Fibroblast of pulmonary artery (primary cell): Measurements from ENCODE around the gene MCM8.

ENCODE experiments used
- DNase-seq: peaks from one replicate; pipeline ENCODE4 v3.0.0-alpha.2; 2010; ENCODE audit warnings: low read depth
- H3K4me3 ChIP-seq: replicated peaks from 2 replicates; pipeline ENCODE4 v1.5.1; 2011; ENCODE audit warnings: low read depth, mild to moderate bottlenecking, control low read depth, low read length, moderate library complexity
- CTCF ChIP-seq: IDR thresholded peaks from 2 replicates; pipeline ENCODE4 v1.5.1; 2011; ENCODE audit warnings: mild to moderate bottlenecking, control low read depth, low read length, inconsistent platforms; ENCODE audit errors: missing control alignments

The MCM8 gene

GRCh38 chr20:5991623-5992441, 41.4 kb downstream of the MCM8 start:
- peak; percentile 13 for DNase-seq
- TF ChIP-seq CTCF: no peak
- no peak overlapping the region for H3K4me3 ChIP-seq

GRCh38 chr20:5996765-5997164, 46.3 kb downstream of the MCM8 start:
- H3K4me3 ChIP-seq: no peak overlapping the region
- TF ChIP-seq CTCF: no peak
- DNase-seq: no peak

DNA sequence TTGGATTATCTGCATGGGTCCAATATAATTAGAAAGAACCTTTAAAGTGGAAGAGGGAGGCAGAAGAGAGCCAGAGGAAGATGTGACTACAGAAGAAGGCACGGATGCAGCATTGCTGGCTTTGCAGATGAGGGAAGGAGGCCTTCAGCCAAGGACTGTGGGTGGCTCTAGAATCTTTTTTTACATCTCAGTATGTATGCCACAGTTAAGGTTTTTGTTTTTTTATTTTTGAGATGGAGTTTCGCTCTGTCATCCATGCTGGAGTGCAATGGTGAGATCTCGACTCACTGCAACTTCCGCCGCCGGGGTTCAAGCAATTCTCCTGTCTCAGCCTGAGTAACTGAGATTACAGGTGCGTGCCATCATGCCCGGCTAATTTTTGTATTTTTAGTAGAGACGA, 49.3 kb downstream of the MCM8 start:
- no peak overlapping the region for H3K4me3 ChIP-seq
- no peak for TF ChIP-seq CTCF
- no peak for DNase-seq

- H3K4me3 ChIP-seq: no peak overlapping the region
- DNase-seq: no peak
- no peak for TF ChIP-seq CTCF
Observed at GRCh38 chr20:6000871-6001270, 50.4 kb downstream of the MCM8 start.

- no peak for TF ChIP-seq CTCF
- DNase-seq: no peak
- H3K4me3 ChIP-seq: peak overlapping the region; percentile 69
Observed at GRCh38 chr20:6006603-6006949, 56.1 kb downstream of the MCM8 start.

GRCh38 chr20:6007094-6007528, 56.7 kb downstream of the MCM8 start:
- DNase-seq: no peak
- peak overlapping the region; percentile 69 for H3K4me3 ChIP-seq
- no peak for TF ChIP-seq CTCF

GRCh38 chr20:6007529-6008103, 57.2 kb downstream of the MCM8 start:
- DNase-seq: no peak
- peak overlapping the region; percentile 69 for H3K4me3 ChIP-seq
- no peak for TF ChIP-seq CTCF
